NCI-H2107 (cell line): Measurements from ENCODE around the gene RRAGA.
"Not testable (repeated sequence)": the region's sequence is repeated elsewhere in the genome, so short reads cannot be mapped to it uniquely, and the experiment has no call there.

Experiments
- DNase-seq: peaks from one replicate; lab custom pipeline; 2025; lab: John Stamatoyannopoulos, UW

RRAGA gene

GRCh38 chr9:19085295-19085694 is 36.1 kb downstream of the RRAGA start:
- DNase-seq: no peak

- DNase-seq: no peak
Measured at GRCh38 chr9:19087106-19088000, 38.1 kb downstream of the RRAGA start.

GRCh38 chr9:19097431-19097830 is 48.2 kb downstream of the RRAGA start:
- DNase-seq: not testable (repeated sequence)
